ENCODE measurements around the gene CKAP2L.

GRCh38 chr2:112774536-112775285, 10.3 kb upstream of the CKAP2L start:
- TF ChIP-seq CTCF (IDR thresholded peaks at IDR 0.05) (no peak), POLR2A (IDR thresholded peaks at IDR 0.05) (no peak)

Data from breast epithelium (tissue), 3 donors.